Suprapubic skin (tissue), 4 donors: ENCODE results near the gene EPHB3.

Experiments
- CTCF ChIP-seq, 2 donors: fragments of 200-600 bp in 1 of 2; fragments of 450-650 bp in 1 of 2; sonication (generic) in 1 of 2; IDR thresholded peaks; one replicate each; pipeline ENCODE4 v1.5.1; 2016 to 2019; ENCODE audit warnings: antibody characterized with exemption in 2 of 2, mild to moderate bottlenecking in 1 of 2, moderate library complexity in 1 of 2
- EP300 ChIP-seq: sonication (generic); formaldehyde crosslinking; IDR thresholded peaks from one replicate; pipeline ENCODE4 v1.6.1; 2017; ENCODE audit warnings: antibody characterized with exemption
- POLR2A ChIP-seq, 2 donors: fragments of 450-650 bp; IDR thresholded peaks; one replicate each; pipeline ENCODE4 v1.6.1; 2017; ENCODE audit warnings: antibody characterized with exemption in 2 of 2, mild to moderate bottlenecking in 2 of 2, moderate library complexity in 2 of 2
- POLR2AphosphoS5 ChIP-seq, 3 donors: sonication (generic); formaldehyde crosslinking; IDR thresholded peaks; one replicate each; pipeline ENCODE4 v1.6.1; 2017; ENCODE audit warnings: antibody characterized with exemption in 3 of 3

GRCh38 chr3:184572633-184573270 lies 11.2 kb downstream of the EPHB3 start:
- no peak for TF ChIP-seq CTCF (IDR thresholded peaks at IDR 0.05)
- no peak for TF ChIP-seq POLR2A (IDR thresholded peaks at IDR 0.05)
- no peak for TF ChIP-seq POLR2AphosphoS5 (IDR thresholded peaks at IDR 0.05)
- no peak for TF ChIP-seq EP300
